ENCODE data around the gene HYAL1.

- TF ChIP-seq CTCF (conservative IDR thresholded peaks at IDR 0.05; ENCODE audit: low read length) (peak; percentile 17), EZH2phosphoT487 (IDR thresholded peaks at IDR 0.05; ENCODE audit: borderline replicate concordance) (no peak)
These were observed 11.0 kb downstream of the HYAL1 start, which contains the start of gene IFRD2 for GRCh38 chr3:50292159-50293078.
